Sigmoid colon (tissue), 7 donors: ENCODE data around the gene COLEC11. TPM values are rescaled to one million over a fixed set of nuclear protein-coding genes. Genes with fewer than 3 reads are reported as not detected.

ENCODE experiments used
- DNase-seq: peaks from one replicate; pipeline ENCODE4 v3.0.0-alpha.2; 2019
- H3K27ac ChIP-seq, 4 donors: fragments of 200-600 bp; sonication (generic); one replicate each; pipeline ENCODE4 v1.5.1; 2016 to 2019; ENCODE audit warnings: mild to moderate bottlenecking in 1 of 4
- H3K27me3 ChIP-seq, 3 donors: fragments of 200-600 bp; sonication (generic); one replicate each; pipeline ENCODE4 v1.5.1; 2019; ENCODE audit warnings: mild to moderate bottlenecking in 1 of 3
- H3K36me3 ChIP-seq, 4 donors: fragments of 200-600 bp; sonication (generic); one replicate each; pipeline ENCODE4 v1.5.1; 2016 to 2019
- H3K4me1 ChIP-seq, 4 donors: fragments of 200-600 bp; sonication (generic); one replicate each; pipeline ENCODE4 v1.5.1; 2017 to 2019
- H3K4me3 ChIP-seq, 4 donors: fragments of 200-600 bp; sonication (generic); one replicate each; pipeline ENCODE4 v1.5.1; 2017 to 2019; ENCODE audit warnings: mild to moderate bottlenecking in 2 of 4, moderate library complexity in 1 of 4
- H3K9me3 ChIP-seq, 4 donors: fragments of 200-600 bp in 3 of 4; sonication (generic) in 3 of 4; one replicate each; pipeline versions ENCODE4 v1.5.1 to v1.6.1; 2013 to 2019
- CTCF ChIP-seq, 4 experiments: fragments of 450-650 bp in 3 of 4; fragments of 200-600 bp in 1 of 4; IDR thresholded peaks; one replicate each; pipeline ENCODE4 v1.5.1; 2016 to 2019; ENCODE audit warnings: antibody characterized with exemption in 4 of 4, mild to moderate bottlenecking in 3 of 4, moderate library complexity in 2 of 4
- EP300 ChIP-seq, 4 donors: sonication (generic); formaldehyde crosslinking; IDR thresholded peaks; one replicate each; pipeline ENCODE4 v1.6.1; 2017; ENCODE audit warnings: antibody characterized with exemption in 4 of 4
- POLR2A ChIP-seq, 2 donors: fragments of 450-650 bp; IDR thresholded peaks; one replicate each; pipeline ENCODE4 v1.6.1; 2016; ENCODE audit warnings: antibody characterized with exemption in 2 of 2, mild to moderate bottlenecking in 2 of 2, moderate library complexity in 2 of 2
- POLR2AphosphoS5 ChIP-seq, 4 donors: sonication (generic); formaldehyde crosslinking; IDR thresholded peaks; one replicate each; pipeline ENCODE4 v1.6.1; 2017; ENCODE audit warnings: antibody characterized with exemption in 4 of 4
- WGBS, 2 donors: extraction: QIAGEN DNeasy Blood & Tissue Kit; methylation state at CpG; one replicate each; pipeline ENCODE4 v1.1.7; 2013; 5-methylcytosine and 5-hydroxymethylcytosine counted together
- intact Hi-C: fragments of 100-400 bp; cut with DNase I; formaldehyde crosslinking; loops from one replicate; pipeline ENCODE4 v1.15.1; 2023
- polyA plus RNA-seq, 3 donors: library from polyadenylated mRNA; stranded (reverse); fragments of 200-250 nt; gene quantifications; one replicate each; pipeline ENCODE4 v1.2.3, GENCODE V29; 2013
- total RNA-seq, 4 donors: library from RNA; depleted of rRNA; stranded (reverse); fragments of >200 nt; gene quantifications; one replicate each; pipeline ENCODE4 v1.1.0, GENCODE V29; 2016
- donor health status: healthy with polysubstance abuse.
- donor health status: Bipolar disorder and iron deficiency.
- donor health status: healthy.

Gene COLEC11
- total and polyA plus RNA-seq, 7 donors, result 0.92 to 8.2 (median 2.9) TPM

GRCh38 chr2:3648652-3649177, 53.8 kb downstream of the COLEC11 start:
- H3K4me1 ChIP-seq, result peaks cover 0 to 19% (median 14%) of the 10 kb centered on the region in 4 donors
- intact Hi-C loops, result no loop called here
- H3K27me3 ChIP-seq, result no peaks in the 10 kb centered on the region
- 90 to 93% methylated on average over 20 of the region's 20 CpGs for WGBS, 2 donors
- no peak for DNase-seq
- no peak for TF ChIP-seq EP300 (IDR thresholded peaks at IDR 0.05)
- TF ChIP-seq POLR2AphosphoS5 (IDR thresholded peaks at IDR 0.05), result no peak
- TF ChIP-seq CTCF (IDR thresholded peaks at IDR 0.05), result no peak
- TF ChIP-seq POLR2A (IDR thresholded peaks at IDR 0.05), result no peak
- no peak overlapping the region for H3K27ac ChIP-seq
- no peaks in the 10 kb centered on the region for H3K9me3 ChIP-seq
- H3K4me3 ChIP-seq, result no peak overlapping the region
- no peaks in the 10 kb centered on the region for H3K36me3 ChIP-seq

GRCh38 chr2:3649581-3649980, 54.7 kb downstream of the COLEC11 start:
- TF ChIP-seq CTCF (IDR thresholded peaks at IDR 0.05), result no peak
- no peak for TF ChIP-seq POLR2AphosphoS5 (IDR thresholded peaks at IDR 0.05)
- TF ChIP-seq POLR2A (IDR thresholded peaks at IDR 0.05), result no peak
- no peak for TF ChIP-seq EP300 (IDR thresholded peaks at IDR 0.05)
- H3K4me1 ChIP-seq, result peaks cover 0 to 19% (median 14%) of the 10 kb centered on the region in 4 donors
- no peak overlapping the region for H3K27ac ChIP-seq
- no peaks in the 10 kb centered on the region for H3K9me3 ChIP-seq
- no peaks in the 10 kb centered on the region for H3K27me3 ChIP-seq
- no peaks in the 10 kb centered on the region for H3K36me3 ChIP-seq
- no peak for DNase-seq
- WGBS, 2 donors, result 83 to 87% methylated on average over 16 of the region's 16 CpGs
- no peak overlapping the region for H3K4me3 ChIP-seq
- intact Hi-C loops, result no loop called here

GRCh38 chr2:3650140-3650920, 55.4 kb downstream of the COLEC11 start:
- H3K9me3 ChIP-seq, result no peaks in the 10 kb centered on the region
- H3K27ac ChIP-seq, result peak overlapping the region in 2 of 4 donors; percentile 49 to 53
- DNase-seq, result no peak
- no peaks in the 10 kb centered on the region for H3K27me3 ChIP-seq
- no peak for TF ChIP-seq EP300 (IDR thresholded peaks at IDR 0.05)
- no peak for TF ChIP-seq CTCF (IDR thresholded peaks at IDR 0.05)
- TF ChIP-seq POLR2A (IDR thresholded peaks at IDR 0.05), result no peak
- TF ChIP-seq POLR2AphosphoS5 (IDR thresholded peaks at IDR 0.05), result no peak
- peaks cover 0 to 19% (median 14%) of the 10 kb centered on the region in 4 donors for H3K4me1 ChIP-seq
- intact Hi-C loops, result loop anchor here (2.0 to 5.0 kb wide), 4 partner anchors 93 to 348 kb away; partner anchors contain the start of genes EIPR1, RNASEH1 and TRAPPC12
- no peaks in the 10 kb centered on the region for H3K36me3 ChIP-seq
- H3K4me3 ChIP-seq, result no peak overlapping the region
- WGBS, 2 donors, result 71 to 78% methylated on average over 20 of the region's 20 CpGs

- TF ChIP-seq CTCF (IDR thresholded peaks at IDR 0.05), result no peak
- no peak for TF ChIP-seq POLR2AphosphoS5 (IDR thresholded peaks at IDR 0.05)
- no peak for TF ChIP-seq POLR2A (IDR thresholded peaks at IDR 0.05)
- no peak for TF ChIP-seq EP300 (IDR thresholded peaks at IDR 0.05)
- peak overlapping the region in 3 of 4 donors; percentile 28 to 42 (median 41) for H3K4me3 ChIP-seq
- no peak for DNase-seq
- intact Hi-C loops, result loop anchor here (2.0 to 5.0 kb wide), 4 partner anchors 95 to 350 kb away; partner anchors contain the start of genes EIPR1, RNASEH1 and TRAPPC12
- H3K9me3 ChIP-seq, result no peaks in the 10 kb centered on the region
- H3K27me3 ChIP-seq, result no peaks in the 10 kb centered on the region
- peaks cover 0 to 19% (median 14%) of the 10 kb centered on the region in 4 donors for H3K4me1 ChIP-seq
- H3K36me3 ChIP-seq, result no peaks in the 10 kb centered on the region
- 13 to 16% methylated on average over 45 of the region's 45 CpGs for WGBS, 2 donors
- H3K27ac ChIP-seq, result peak overlapping the region; percentile 74 to 84 (median 79)
Observed at GRCh38 chr2:3651691-3652648, 57.1 kb downstream of the COLEC11 start.
